ENCODE results near the gene CUBN. TPM values are rescaled to one million over a fixed set of nuclear protein-coding genes. Genes with fewer than 3 reads are reported as not detected.

CUBN gene
- total and polyA plus RNA-seq, 8 donors: 0.28 to 1.3 (median 0.66) TPM

GRCh38 chr10:17086865-17087367 is 42.7 kb downstream of the CUBN start:
- no peak overlapping the region for H3K4me3 ChIP-seq
- TF ChIP-seq CTCF (IDR thresholded peaks at IDR 0.05): no peak
- ATAC-seq (no peak), DNase-seq (no peak), FAIRE-seq (no peak)
- no peaks in the 10 kb centered on the region for H3K9me3 ChIP-seq
- no peak overlapping the region for H3K27ac ChIP-seq
- H3K36me3 ChIP-seq: no peaks in the 10 kb centered on the region
- H3K27me3 ChIP-seq: no peaks in the 10 kb centered on the region
- 94 to 95% methylated on average over 3 of the region's 3 CpGs for WGBS, 2 donors
- intact Hi-C loops (cut with DNase I): no loop called here
- no peaks in the 10 kb centered on the region for H3K4me1 ChIP-seq

- ATAC-seq: no peak
- H3K36me3 ChIP-seq: no peaks in the 10 kb centered on the region
- FAIRE-seq: no peak
- WGBS, 2 donors: 71 to 81% methylated on average over 4 of the region's 4 CpGs
- H3K27ac ChIP-seq: no peak overlapping the region
- TF ChIP-seq CTCF (IDR thresholded peaks at IDR 0.05): no peak
- intact Hi-C loops (cut with DNase I): no loop called here
- no peak for DNase-seq
- no peak overlapping the region for H3K4me3 ChIP-seq
- H3K4me1 ChIP-seq: no peaks in the 10 kb centered on the region
- no peaks in the 10 kb centered on the region for H3K27me3 ChIP-seq
- no peaks in the 10 kb centered on the region for H3K9me3 ChIP-seq
Measured at GRCh38 chr10:17085011-17085725, 44.4 kb downstream of the CUBN start.

GRCh38 chr10:17084258-17084657 is 45.4 kb downstream of the CUBN start:
- no peak for ATAC-seq
- H3K4me3 ChIP-seq: no peak overlapping the region
- H3K36me3 ChIP-seq: no peaks in the 10 kb centered on the region
- WGBS, 2 donors: 78% methylated on average over 6 of the region's 6 CpGs
- H3K27me3 ChIP-seq: no peaks in the 10 kb centered on the region
- H3K9me3 ChIP-seq: no peaks in the 10 kb centered on the region
- FAIRE-seq: no peak
- no peak for TF ChIP-seq CTCF (IDR thresholded peaks at IDR 0.05)
- intact Hi-C loops (cut with DNase I): no loop called here
- H3K4me1 ChIP-seq: no peaks in the 10 kb centered on the region
- DNase-seq: no peak
- H3K27ac ChIP-seq: no peak overlapping the region

GRCh38 chr10:17081431-17081830 is 48.2 kb downstream of the CUBN start:
- ATAC-seq (no peak), FAIRE-seq (no peak)
- H3K9me3 ChIP-seq: no peaks in the 10 kb centered on the region

More at GRCh38 chr10:17081431-17081830, 48.2 kb downstream of the CUBN start:
- no peak for TF ChIP-seq CTCF (IDR thresholded peaks at IDR 0.05)
- no peak for DNase-seq
- Histone ChIP-seq H3K4me3 (no peak overlapping the region), H3K4me1 (no peaks in the 10 kb centered on the region), H3K27me3 (no peaks in the 10 kb centered on the region), H3K36me3 (no peaks in the 10 kb centered on the region), H3K27ac (no peak overlapping the region)
- intact Hi-C loops (cut with DNase I): no loop called here
- WGBS, 2 donors: 74 to 82% methylated on average over 2 of the region's 2 CpGs

All from pancreas (tissue), 10 donors.